ENCODE results near the gene FRMD3.

The FRMD3 gene

GRCh38 chr9:83503866-83504265, 34.3 kb downstream of the FRMD3 start:
- no peak for TF ChIP-seq CTCF (IDR thresholded peaks at IDR 0.05; ENCODE audit: borderline replicate concordance, control extremely low read depth, extremely low read depth, insufficient read depth, missing control alignments)
- DNase-seq (ENCODE audit: low spot score) = no peak
- in situ Hi-C loops (cut with MboI; ENCODE audit: low sequenced_read_pairs, unreplicated experiment) = no loop called here

- in situ Hi-C loops (cut with MboI; ENCODE audit: low sequenced_read_pairs, unreplicated experiment) = no loop called here
- TF ChIP-seq CTCF (IDR thresholded peaks at IDR 0.05; ENCODE audit: borderline replicate concordance, control extremely low read depth, extremely low read depth, insufficient read depth, missing control alignments) = no peak
- no peak for DNase-seq (ENCODE audit: low spot score)
These were observed 36.6 kb downstream of the FRMD3 start for GRCh38 chr9:83501565-83501964.

- no peak for TF ChIP-seq CTCF (IDR thresholded peaks at IDR 0.05; ENCODE audit: borderline replicate concordance, control extremely low read depth, extremely low read depth, insufficient read depth, missing control alignments)
- in situ Hi-C loops (cut with MboI; ENCODE audit: low sequenced_read_pairs, unreplicated experiment) = no loop called here
- DNase-seq (ENCODE audit: low spot score) = no peak
These were observed 40.8 kb downstream of the FRMD3 start for GRCh38 chr9:83497441-83497840.

GRCh38 chr9:83491995-83492394, 46.2 kb downstream of the FRMD3 start:
- no peak for TF ChIP-seq CTCF (IDR thresholded peaks at IDR 0.05; ENCODE audit: borderline replicate concordance, control extremely low read depth, extremely low read depth, insufficient read depth, missing control alignments)
- in situ Hi-C loops (cut with MboI; ENCODE audit: low sequenced_read_pairs, unreplicated experiment) = no loop called here
- no peak for DNase-seq (ENCODE audit: low spot score)

- no peak for DNase-seq (ENCODE audit: low spot score)
- in situ Hi-C loops (cut with MboI; ENCODE audit: low sequenced_read_pairs, unreplicated experiment) = no loop called here
- no peak for TF ChIP-seq CTCF (IDR thresholded peaks at IDR 0.05; ENCODE audit: borderline replicate concordance, control extremely low read depth, extremely low read depth, insufficient read depth, missing control alignments)
These were observed 46.8 kb downstream of the FRMD3 start for GRCh38 chr9:83491413-83491812.

- in situ Hi-C loops (cut with MboI; ENCODE audit: low sequenced_read_pairs, unreplicated experiment) = no loop called here
- no peak for DNase-seq (ENCODE audit: low spot score)
These were observed 48.2 kb downstream of the FRMD3 start for GRCh38 chr9:83489961-83490360.

More at GRCh38 chr9:83489961-83490360, 48.2 kb downstream of the FRMD3 start:
- TF ChIP-seq CTCF (IDR thresholded peaks at IDR 0.05; ENCODE audit: borderline replicate concordance, control extremely low read depth, extremely low read depth, insufficient read depth, missing control alignments) = no peak
